PFSK-1 (cell line): Measurements from ENCODE around the gene FMNL1.

Experiments used
- FOXP2 ChIP-seq: optimal IDR thresholded peaks from 2 replicates; pipeline ENCODE3; 2011; ENCODE audit warnings: borderline replicate concordance, control low read depth, inconsistent platforms; ENCODE audit not compliant: insufficient read depth; ENCODE audit errors: extremely low read length, extremely low read depth
- POLR2AphosphoS5 ChIP-seq: IDR thresholded peaks from 2 replicates; pipeline ENCODE4 v1.6.1; 2012; ENCODE audit warnings: low read depth, mild to moderate bottlenecking, control low read depth, low read length, moderate library complexity
- SIN3A ChIP-seq: IDR thresholded peaks from 2 replicates; pipeline ENCODE4 v1.6.1; 2012; ENCODE audit warnings: mild to moderate bottlenecking, low read length, moderate library complexity, borderline replicate concordance; ENCODE audit not compliant: insufficient read depth
- TAF1 ChIP-seq: IDR thresholded peaks from 2 replicates; pipeline ENCODE4 v1.6.1; 2012; ENCODE audit warnings: low read length, control low read depth, borderline replicate concordance; ENCODE audit not compliant: insufficient read depth
- TF ChIP-seq, protein P1 (sequence below), 2 experiments: IDR thresholded peaks; 2 replicates each; pipeline versions ENCODE4 v1.6.1 to v1.8.0; 2011 to 2012; ENCODE audit warnings: low read depth in 2 of 2, low read length in 2 of 2, control low read depth in 1 of 2, inconsistent platforms in 1 of 2, mild to moderate bottlenecking in 1 of 2, moderate library complexity in 1 of 2; ENCODE audit not compliant: insufficient read depth in 1 of 2

The FMNL1 gene

DNA sequence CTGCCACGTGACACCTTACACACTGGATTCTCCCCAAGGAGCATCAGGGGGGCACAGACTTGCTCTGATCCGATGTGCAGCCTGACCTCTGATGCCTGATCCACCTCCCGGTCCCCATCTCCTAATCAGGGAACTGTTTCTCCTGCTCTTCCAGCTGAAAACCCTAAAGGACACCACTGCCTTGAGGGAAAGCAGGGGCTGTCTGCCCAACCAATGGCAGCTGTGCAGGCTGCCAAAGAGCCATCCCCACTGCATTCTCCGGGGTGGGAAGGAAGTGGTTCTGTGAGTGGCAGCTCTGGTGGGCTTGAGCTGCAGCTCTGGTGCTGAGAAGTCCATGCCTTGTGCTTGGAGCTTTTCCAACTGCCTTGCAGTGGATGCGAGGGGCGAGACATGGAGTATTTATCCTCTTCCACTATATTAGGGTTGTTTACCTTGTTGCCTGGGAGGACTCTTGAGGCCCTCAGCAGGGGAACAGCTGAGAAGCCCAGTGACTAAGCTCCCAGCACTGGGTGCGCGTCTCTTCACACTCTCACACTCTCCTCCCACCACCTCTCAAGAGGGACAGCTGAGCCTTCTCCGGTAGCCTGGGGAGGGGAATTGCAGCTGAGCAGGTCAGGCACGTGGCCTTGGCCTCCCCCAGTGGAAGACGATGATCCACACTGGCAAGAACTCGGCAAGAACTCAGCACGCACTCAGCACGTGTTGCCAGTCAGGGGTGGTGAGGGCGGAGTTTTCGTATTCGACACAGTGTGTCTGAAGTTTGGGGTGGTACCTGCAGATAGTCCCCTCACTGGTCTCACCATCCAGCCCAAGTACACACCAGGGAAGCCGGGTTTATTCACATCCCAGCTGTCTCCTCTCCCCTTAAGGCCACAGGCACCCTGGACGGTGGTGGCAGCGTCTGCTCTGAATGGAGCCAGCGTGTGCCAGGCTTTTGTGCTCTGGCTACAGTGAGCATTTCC is 61.3 kb downstream of the FMNL1 start:
- TF ChIP-seq TAF1 = no peak
- TF ChIP-seq, protein P1, sequence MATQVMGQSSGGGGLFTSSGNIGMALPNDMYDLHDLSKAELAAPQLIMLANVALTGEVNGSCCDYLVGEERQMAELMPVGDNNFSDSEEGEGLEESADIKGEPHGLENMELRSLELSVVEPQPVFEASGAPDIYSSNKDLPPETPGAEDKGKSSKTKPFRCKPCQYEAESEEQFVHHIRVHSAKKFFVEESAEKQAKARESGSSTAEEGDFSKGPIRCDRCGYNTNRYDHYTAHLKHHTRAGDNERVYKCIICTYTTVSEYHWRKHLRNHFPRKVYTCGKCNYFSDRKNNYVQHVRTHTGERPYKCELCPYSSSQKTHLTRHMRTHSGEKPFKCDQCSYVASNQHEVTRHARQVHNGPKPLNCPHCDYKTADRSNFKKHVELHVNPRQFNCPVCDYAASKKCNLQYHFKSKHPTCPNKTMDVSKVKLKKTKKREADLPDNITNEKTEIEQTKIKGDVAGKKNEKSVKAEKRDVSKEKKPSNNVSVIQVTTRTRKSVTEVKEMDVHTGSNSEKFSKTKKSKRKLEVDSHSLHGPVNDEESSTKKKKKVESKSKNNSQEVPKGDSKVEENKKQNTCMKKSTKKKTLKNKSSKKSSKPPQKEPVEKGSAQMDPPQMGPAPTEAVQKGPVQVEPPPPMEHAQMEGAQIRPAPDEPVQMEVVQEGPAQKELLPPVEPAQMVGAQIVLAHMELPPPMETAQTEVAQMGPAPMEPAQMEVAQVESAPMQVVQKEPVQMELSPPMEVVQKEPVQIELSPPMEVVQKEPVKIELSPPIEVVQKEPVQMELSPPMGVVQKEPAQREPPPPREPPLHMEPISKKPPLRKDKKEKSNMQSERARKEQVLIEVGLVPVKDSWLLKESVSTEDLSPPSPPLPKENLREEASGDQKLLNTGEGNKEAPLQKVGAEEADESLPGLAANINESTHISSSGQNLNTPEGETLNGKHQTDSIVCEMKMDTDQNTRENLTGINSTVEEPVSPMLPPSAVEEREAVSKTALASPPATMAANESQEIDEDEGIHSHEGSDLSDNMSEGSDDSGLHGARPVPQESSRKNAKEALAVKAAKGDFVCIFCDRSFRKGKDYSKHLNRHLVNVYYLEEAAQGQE (IDR thresholded peaks at IDR 0.05; ENCODE audit: insufficient read depth in 1 of 2, low read depth in 2 of 2, low read length in 2 of 2) = no peak

DNA sequence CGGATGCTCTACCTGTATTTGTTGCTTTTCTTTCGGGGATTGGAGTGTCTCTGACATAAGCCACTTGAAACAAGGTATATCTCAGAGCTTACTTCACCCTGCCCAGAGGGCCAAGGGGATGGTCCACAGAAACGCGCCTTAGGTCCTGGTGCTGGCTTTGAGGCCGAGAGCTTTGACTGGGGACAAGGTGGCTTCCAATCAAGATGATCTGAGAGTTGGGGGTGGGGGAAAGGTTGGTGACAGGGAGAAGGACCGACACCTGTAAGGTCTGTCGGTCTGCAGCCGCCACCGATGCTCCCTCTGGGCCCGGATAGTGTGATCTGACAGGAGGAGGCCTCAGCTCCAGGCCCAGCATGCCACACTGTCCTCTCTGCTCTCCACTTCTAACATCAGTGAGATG is 62.0 kb downstream of the FMNL1 start:
- TF ChIP-seq FOXP2 = no peak
- TF ChIP-seq SIN3A = no peak
- TF ChIP-seq, protein P1 (IDR thresholded peaks at IDR 0.05; ENCODE audit: insufficient read depth in 1 of 2, low read depth in 2 of 2, low read length in 2 of 2) = no peak
- no peak for TF ChIP-seq POLR2AphosphoS5
- no peak for TF ChIP-seq TAF1

DNA sequence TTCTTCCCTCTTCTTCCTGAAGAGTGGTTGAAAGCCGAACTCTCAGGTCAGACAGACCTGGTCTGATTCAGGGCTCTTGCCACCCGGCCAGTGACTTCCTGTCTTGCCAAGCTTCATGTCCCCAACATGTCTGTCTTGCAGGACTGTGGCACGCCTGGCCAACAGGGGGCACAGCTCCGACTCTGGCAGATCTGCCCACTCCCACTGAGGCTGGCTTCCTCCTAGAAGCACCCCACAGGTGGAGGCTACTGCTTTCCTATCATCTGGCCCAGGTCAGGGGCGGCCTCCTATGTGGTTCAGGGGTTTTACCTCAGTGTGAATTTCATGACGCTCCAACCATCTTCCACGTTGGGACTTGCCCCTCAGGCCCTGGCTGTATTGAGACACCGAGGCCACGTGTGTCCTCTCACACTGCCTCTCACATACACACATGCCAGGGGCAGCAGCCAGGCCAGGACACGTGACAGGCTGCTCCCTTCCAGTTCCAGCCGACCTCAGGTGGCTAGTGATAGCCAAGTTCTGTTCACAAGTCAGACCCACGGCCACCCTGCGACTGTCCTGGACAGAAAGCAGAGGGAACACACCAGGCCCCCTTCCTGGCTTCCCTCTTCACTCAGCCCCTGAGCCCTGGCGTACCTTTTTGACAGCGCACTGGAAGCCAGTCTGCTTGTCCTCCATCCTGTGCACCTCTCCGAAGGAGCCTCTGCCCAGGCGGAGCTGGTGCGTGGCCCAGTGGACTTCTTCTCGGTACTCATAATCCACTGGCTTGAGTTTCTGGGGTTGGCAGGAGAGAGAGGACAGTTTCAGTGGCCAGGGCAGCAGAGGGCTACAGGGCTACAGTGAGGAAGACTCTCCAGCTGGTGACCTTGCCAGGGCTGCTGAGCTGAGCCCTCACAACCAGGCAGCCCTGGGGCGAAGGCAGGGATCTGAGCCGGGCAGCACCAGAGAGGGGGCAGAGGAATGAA is 62.8 kb downstream of the FMNL1 start:
- no peak for TF ChIP-seq TAF1
- TF ChIP-seq SIN3A = no peak
- TF ChIP-seq, protein P1 (IDR thresholded peaks at IDR 0.05; ENCODE audit: insufficient read depth in 1 of 2, low read depth in 2 of 2, low read length in 2 of 2) = no peak
- TF ChIP-seq POLR2AphosphoS5 = no peak
- TF ChIP-seq FOXP2 = no peak

DNA sequence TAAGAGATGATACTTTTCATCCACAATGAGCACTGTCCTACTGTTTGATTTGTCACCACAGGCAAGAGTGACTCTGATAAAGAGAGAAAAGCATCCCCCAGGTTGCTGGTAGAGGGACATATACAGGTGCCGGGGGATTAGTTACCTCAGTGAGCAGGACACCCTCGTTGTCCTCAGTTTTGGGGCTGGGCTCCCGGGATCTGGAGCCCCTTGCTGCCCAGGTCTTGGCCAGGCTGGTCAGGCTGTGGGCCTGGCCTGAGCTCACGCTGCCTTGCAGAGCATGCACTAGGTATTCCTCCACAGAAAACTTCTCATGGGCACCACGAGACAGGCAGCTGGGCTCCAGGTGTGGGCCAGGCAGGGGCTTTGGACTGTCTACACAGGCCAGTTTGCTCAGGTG is 64.6 kb downstream of the FMNL1 start:
- TF ChIP-seq FOXP2 (no peak), SIN3A (no peak), POLR2AphosphoS5 (no peak), TAF1 (no peak)
- TF ChIP-seq, protein P1 (IDR thresholded peaks at IDR 0.05; ENCODE audit: insufficient read depth in 1 of 2, low read depth in 2 of 2, low read length in 2 of 2) = no peak
